GM21528 (cell line): Measurements from ENCODE around the gene UMAD1.
A peak's percentile ranks its signal among the peaks of the same experiment; 100 is the strongest.

Source experiments
- ATAC-seq: cut with Tn5 transposase; IDR thresholded peaks from one replicate; pipeline ENCODE4 v1.9.1; 2021; ENCODE audit warnings: mild to moderate bottlenecking, moderate library complexity; ENCODE audit not compliant: unreplicated experiment, low FRiP score

Gene UMAD1

GRCh38 chr7:7718492-7718891, 77.9 kb downstream of the UMAD1 start, which contains the start of gene RPA3:
Gene RPA3, minus strand, starts transcription at chr7:7718607. Its CDS starts 78,189 bp downstream, at chr7:7640418.
- no peak for ATAC-seq

- ATAC-seq = peak; percentile 88
Measured at GRCh38 chr7:7719236-7719635, 78.7 kb downstream of the UMAD1 start.

- no peak for ATAC-seq
Measured at GRCh38 chr7:7720193-7720592, 79.6 kb downstream of the UMAD1 start.

- no peak for ATAC-seq
Measured at GRCh38 chr7:7720750-7721621, 80.4 kb downstream of the UMAD1 start.

- no peak for ATAC-seq
Measured at GRCh38 chr7:7731732-7732131, 91.2 kb downstream of the UMAD1 start.

- ATAC-seq = no peak
Measured at GRCh38 chr7:7732621-7733281, 92.2 kb downstream of the UMAD1 start.

GRCh38 chr7:7736671-7737070, 96.1 kb downstream of the UMAD1 start:
- ATAC-seq = no peak

GRCh38 chr7:7737674-7738073, 97.1 kb downstream of the UMAD1 start:
- ATAC-seq = no peak

GRCh38 chr7:7738177-7738576, 97.6 kb downstream of the UMAD1 start:
- ATAC-seq = no peak

- no peak for ATAC-seq
Measured at GRCh38 chr7:7738622-7739021, 98.1 kb downstream of the UMAD1 start.

- peak; percentile 72 for ATAC-seq
Measured at GRCh38 chr7:7739204-7740036, 98.9 kb downstream of the UMAD1 start.

GRCh38 chr7:7740037-7740355, 99.4 kb downstream of the UMAD1 start:
- ATAC-seq = no peak

- ATAC-seq = no peak
Measured at GRCh38 chr7:7742223-7742622, 101.7 kb downstream of the UMAD1 start.

GRCh38 chr7:7745258-7745657, 104.7 kb downstream of the UMAD1 start:
- no peak for ATAC-seq

GRCh38 chr7:7745966-7746365, 105.4 kb downstream of the UMAD1 start:
- no peak for ATAC-seq

- no peak for ATAC-seq
Measured at GRCh38 chr7:7746458-7746857, 105.9 kb downstream of the UMAD1 start.

- no peak for ATAC-seq
Measured at GRCh38 chr7:7750571-7751242, 110.2 kb downstream of the UMAD1 start.

GRCh38 chr7:7751243-7752092, 110.9 kb downstream of the UMAD1 start:
- ATAC-seq = no peak

GRCh38 chr7:7756577-7756976, 116.0 kb downstream of the UMAD1 start:
- no peak for ATAC-seq

GRCh38 chr7:7757576-7757975, 117.0 kb downstream of the UMAD1 start:
- ATAC-seq = no peak
